PC-9 (cell line): ENCODE measurements around the gene LPAR1.

Experiments used
- CTCF ChIP-seq: fragments of 200-600 bp; sonication (generic); conservative IDR thresholded peaks from 2 replicates; pipeline ENCODE4 v1.6.1; 2017; ENCODE audit warnings: mixed run types, antibody characterized with exemption, mild to moderate bottlenecking, moderate library complexity
- EZH2 ChIP-seq: fragments of 200-600 bp; sonication (generic); IDR thresholded peaks from 2 replicates; pipeline ENCODE4 v1.8.0; 2017; ENCODE audit warnings: antibody characterized with exemption, low read depth

- TF ChIP-seq CTCF (no peak), EZH2 (no peak)
Measured at GRCh38 chr9:110971234-110971633, 67.0 kb downstream of the LPAR1 start.
